H9 (cell line): ENCODE results near the gene CRABP1. TPM values are rescaled to one million over a fixed set of nuclear protein-coding genes. Genes with fewer than 3 reads are reported as not detected.

Source experiments
- DNase-seq: peaks from one replicate; pipeline ENCODE4 v3.0.0-alpha.2; 2017
- H2AFZ ChIP-seq: one replicate; pipeline ENCODE4 v1.6.1; 2013; ENCODE audit warnings: mild to moderate bottlenecking, low read length, control low read depth, moderate library complexity
- H2AK5ac ChIP-seq: 2 replicates; pipeline ENCODE4 v1.6.1; 2013; ENCODE audit warnings: low read length, control low read depth, mixed read lengths; ENCODE audit not compliant: insufficient read length
- H2BK120ac ChIP-seq: one replicate; pipeline ENCODE4 v1.6.1; 2013; ENCODE audit warnings: low read depth, mild to moderate bottlenecking, low read length, control low read depth, inconsistent platforms; ENCODE audit not compliant: poor library complexity, severe bottlenecking
- H2BK12ac ChIP-seq: 2 replicates; pipeline ENCODE4 v1.6.1; 2013; ENCODE audit warnings: low read length, control low read depth, mixed read lengths, low read depth; ENCODE audit not compliant: insufficient read length
- H2BK15ac ChIP-seq: 2 replicates; pipeline ENCODE4 v1.6.1; 2013; ENCODE audit warnings: low read depth, low read length, control low read depth
- H2BK20ac ChIP-seq: one replicate; pipeline ENCODE4 v1.6.1; 2013; ENCODE audit warnings: low read depth, mild to moderate bottlenecking, low read length, control low read depth, inconsistent platforms; ENCODE audit not compliant: poor library complexity, severe bottlenecking
- H2BK5ac ChIP-seq: 2 replicates; pipeline ENCODE4 v1.6.1; 2013; ENCODE audit warnings: low read length, control low read depth, mixed read lengths; ENCODE audit not compliant: insufficient read length
- H3K14ac ChIP-seq: 2 replicates; pipeline ENCODE4 v1.6.1; 2013; ENCODE audit warnings: low read length, control low read depth; ENCODE audit not compliant: insufficient read depth
- H3K18ac ChIP-seq: 2 replicates; pipeline ENCODE4 v1.6.1; 2013; ENCODE audit warnings: low read depth, mild to moderate bottlenecking, mixed read lengths, low read length, control low read depth; ENCODE audit not compliant: insufficient read length
- H3K23ac ChIP-seq: 2 replicates; pipeline ENCODE4 v1.6.1; 2013; ENCODE audit warnings: low read length, control low read depth, mixed read lengths, low read depth; ENCODE audit not compliant: insufficient read length
- H3K23me2 ChIP-seq: 2 replicates; pipeline ENCODE4 v1.6.1; 2013; ENCODE audit warnings: low read depth, mild to moderate bottlenecking, mixed read lengths, low read length, control low read depth; ENCODE audit not compliant: insufficient read length, poor library complexity, severe bottlenecking
- H3K27ac ChIP-seq: 2 replicates; pipeline ENCODE4 v1.5.1; 2013; ENCODE audit warnings: low read length, control low read depth, mixed read lengths, low read depth; ENCODE audit not compliant: insufficient read length
- H3K27me3 ChIP-seq: 2 replicates; pipeline ENCODE4 v1.6.1; 2013; ENCODE audit warnings: low read length, control low read depth, inconsistent platforms; ENCODE audit not compliant: insufficient read depth
- H3K4ac ChIP-seq: 2 replicates; pipeline ENCODE4 v1.6.1; 2013; ENCODE audit warnings: low read depth, mild to moderate bottlenecking, control low read depth, inconsistent platforms, low read length, moderate library complexity
- H3K4me1 ChIP-seq: 2 replicates; pipeline ENCODE4 v1.6.1; 2013; ENCODE audit warnings: low read length, control low read depth, inconsistent platforms; ENCODE audit not compliant: insufficient read depth
- H3K4me2 ChIP-seq: 2 replicates; pipeline ENCODE4 v1.6.1; 2013; ENCODE audit warnings: low read length, control low read depth, mixed read lengths; ENCODE audit not compliant: insufficient read length, insufficient read depth
- H3K56ac ChIP-seq: 2 replicates; pipeline ENCODE4 v1.6.1; 2013; ENCODE audit warnings: low read depth, mild to moderate bottlenecking, mixed read lengths, low read length, control low read depth; ENCODE audit not compliant: insufficient read length
- H3K79me1 ChIP-seq: 2 replicates; pipeline ENCODE4 v1.6.1; 2013; ENCODE audit warnings: low read depth, mild to moderate bottlenecking, moderate library complexity, low read length, control low read depth, inconsistent platforms; ENCODE audit not compliant: insufficient read depth, poor library complexity, severe bottlenecking
- H3K79me2 ChIP-seq: 2 replicates; pipeline ENCODE4 v1.6.1; 2013; ENCODE audit warnings: low read length, control low read depth, inconsistent platforms; ENCODE audit not compliant: insufficient read depth
- H3K9ac ChIP-seq: 2 replicates; pipeline ENCODE4 v1.6.1; 2013; ENCODE audit warnings: low read length, control low read depth, mixed read lengths; ENCODE audit not compliant: insufficient read length; ENCODE audit errors: extremely low read depth
- H3K9me3 ChIP-seq: one replicate; pipeline ENCODE4 v1.6.1; 2013; ENCODE audit warnings: low read depth, low read length, inconsistent platforms; ENCODE audit not compliant: control insufficient read depth
- H3T11ph ChIP-seq: one replicate; pipeline ENCODE4 v1.6.1; 2013; ENCODE audit warnings: mild to moderate bottlenecking, low read length, control low read depth, inconsistent platforms
- H4K20me1 ChIP-seq: one replicate; pipeline ENCODE4 v1.6.1; 2013; ENCODE audit not compliant: control insufficient read depth, insufficient read length, insufficient read depth
- H4K5ac ChIP-seq: 2 replicates; pipeline ENCODE4 v1.6.1; 2013; ENCODE audit warnings: low read depth, mild to moderate bottlenecking, mixed read lengths, low read length, control low read depth; ENCODE audit not compliant: insufficient read length
- H4K8ac ChIP-seq: replicated peaks from 2 replicates; pipeline ENCODE4 v1.6.1; 2013; ENCODE audit warnings: low read length, control low read depth, mixed read lengths, low read depth; ENCODE audit not compliant: insufficient read length
- H4K91ac ChIP-seq: 2 replicates; pipeline ENCODE4 v1.6.1; 2013; ENCODE audit warnings: low read depth, mild to moderate bottlenecking, moderate library complexity, mixed read lengths, low read length, control low read depth; ENCODE audit not compliant: insufficient read length
- H3K27ac Mint-ChIP-seq, 3 experiments: 2 replicates in 2 of 3; 3 replicates in 1 of 3; pipeline ENCODE4 v1.8.0; 2020 to 2021; ENCODE audit warnings: mixed read lengths in 3 of 3, mild to moderate bottlenecking in 1 of 3, moderate library complexity in 1 of 3
- H3K27me3 Mint-ChIP-seq: 2 replicates; pipeline ENCODE4 v1.8.0; 2021; ENCODE audit warnings: low read depth, mild to moderate bottlenecking, moderate library complexity, mixed read lengths
- H3K36me3 Mint-ChIP-seq, 3 experiments: 2 replicates in 2 of 3; 3 replicates in 1 of 3; pipeline ENCODE4 v1.8.0; 2020 to 2021; ENCODE audit warnings: low read depth in 3 of 3, mixed read lengths in 3 of 3; ENCODE audit not compliant: insufficient read depth in 1 of 3
- H3K4me1 Mint-ChIP-seq, 2 experiments: 2 replicates each; pipeline ENCODE4 v1.8.0; 2020; ENCODE audit warnings: mixed read lengths in 2 of 2
- H3K4me3 Mint-ChIP-seq, 2 experiments: 2 replicates in 1 of 2; 3 replicates in 1 of 2; pipeline ENCODE4 v1.8.0; 2020 to 2021; ENCODE audit warnings: mild to moderate bottlenecking in 2 of 2, mixed read lengths in 2 of 2, moderate library complexity in 1 of 2
- H3K9me3 Mint-ChIP-seq, 2 experiments: 2 replicates in 1 of 2; 3 replicates in 1 of 2; pipeline ENCODE4 v1.8.0; 2020; ENCODE audit warnings: mild to moderate bottlenecking in 2 of 2, mixed read lengths in 2 of 2, moderate library complexity in 1 of 2
- CTCF ChIP-seq: fragments of 200-600 bp; sonication (generic); conservative IDR thresholded peaks from 3 replicates; pipeline ENCODE4 v1.8.0; 2021; ENCODE audit warnings: antibody characterized with exemption, mild to moderate bottlenecking
- WGBS: extraction: QIAGEN DNeasy Blood & Tissue Kit; methylation state at CpG from one replicate; pipeline ENCODE4 v1.1.7; 2013; ENCODE audit warnings: missing lambda C conversion rate, low lambda C conversion rate, mixed read lengths; ENCODE audit not compliant: insufficient read length; ENCODE audit errors: extremely low coverage; 5-methylcytosine and 5-hydroxymethylcytosine counted together
- total RNA-seq: library from RNA; stranded (reverse); gene quantifications from 2 replicates; pipeline ENCODE4 v1.2.1, GENCODE V29; 2021

Gene CRABP1
- total RNA-seq, 1 experiment from 2014 or later: 93.1 TPM

DNA sequence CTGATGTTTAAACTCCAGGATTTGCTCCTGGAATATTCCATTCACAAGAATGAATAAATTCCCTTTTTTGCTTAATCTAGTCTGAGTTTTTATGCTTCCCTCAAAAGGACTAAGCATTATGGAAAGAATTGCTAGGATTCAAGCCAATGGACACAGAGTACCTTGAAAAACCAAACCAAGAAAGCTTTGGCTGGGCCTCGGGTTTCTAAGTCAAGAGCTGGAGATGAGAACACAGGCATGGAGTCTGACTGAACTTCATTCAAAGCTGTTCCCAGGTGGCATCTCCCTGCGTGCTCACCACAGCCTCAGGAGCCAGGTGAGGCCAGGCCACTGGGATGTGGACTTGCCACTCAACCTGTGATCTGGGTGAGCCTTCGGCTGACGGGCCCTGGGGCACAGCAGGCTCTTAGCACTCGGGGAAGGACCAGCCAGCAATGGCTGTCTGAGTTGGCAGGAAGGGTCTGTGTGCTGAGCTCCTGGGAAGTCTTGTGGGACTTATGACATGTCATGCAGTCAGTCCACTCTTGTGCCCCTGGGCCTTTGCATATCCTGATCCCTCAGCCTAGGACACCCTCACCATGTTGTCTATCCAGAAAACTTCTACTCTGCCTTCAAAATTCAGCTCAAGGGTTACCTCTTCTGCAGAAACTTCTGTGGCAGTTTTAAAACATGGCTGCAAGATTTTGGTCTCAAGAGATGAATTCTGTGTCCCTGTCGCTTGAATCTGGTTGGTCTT lies 21.8 kb downstream of the CRABP1 start:
- Histone ChIP-seq H2BK12ac (no peak overlapping the region), H2BK120ac (no peak overlapping the region), H3K9me3 (no peaks in the 10 kb centered on the region), H3K14ac (no peak overlapping the region), H2AK5ac (no peak overlapping the region), H3K79me1 (no peaks in the 10 kb centered on the region), H3K4me2 (no peak overlapping the region), H3K79me2 (no peaks in the 10 kb centered on the region), H3K4me1 (no peaks in the 10 kb centered on the region), H3K56ac (no peak overlapping the region), H3K18ac (no peak overlapping the region), H4K8ac (no peak overlapping the region), H4K20me1 (no peaks in the 10 kb centered on the region), H3T11ph (no peak overlapping the region), H3K27me3 (no peaks in the 10 kb centered on the region), H4K5ac (no peak overlapping the region), H2AFZ (no peak overlapping the region), H2BK15ac (no peak overlapping the region), H4K91ac (no peak overlapping the region), H3K23me2 (no peaks in the 10 kb centered on the region), H3K27ac (no peak overlapping the region), H3K4ac (no peak overlapping the region), H3K9ac (no peak overlapping the region), H3K23ac (no peak overlapping the region), H2BK20ac (no peak overlapping the region), H2BK5ac (no peak overlapping the region)
- DNase-seq: no peak
- Mint-ChIP-seq H3K4me1 (peaks cover 23 to 32% of the 10 kb centered on the region in 2 experiments), H3K27me3 (peaks cover 8% of the 10 kb centered on the region; the same call in 1 of the 2 replicates), H3K4me3 (no peak overlapping the region), H3K27ac (no peak overlapping the region), H3K9me3 (no peaks in the 10 kb centered on the region), H3K36me3 (no peaks in the 10 kb centered on the region)
- TF ChIP-seq CTCF: no peak
- WGBS: no CpG with 5 or more reads among the region's 6 CpGs
